Fibroblast of skin of scalp (primary cell): ENCODE data around the gene ZNF836. TPM values are rescaled to one million over a fixed set of nuclear protein-coding genes. Genes with fewer than 3 reads are reported as not detected.
"Not testable (repeated sequence)": the region's sequence is repeated elsewhere in the genome, so short reads cannot be mapped to it uniquely, and the experiment has no call there.

Experiments
- DNase-seq: peaks from one replicate; pipeline ENCODE4 v3.0.0-alpha.2; 2013
- polyA plus RNA-seq, 2 experiments: library from polyadenylated mRNA; unstranded; fragments of 120-200 nt; gene quantifications; one replicate each; pipeline ENCODE4 v1.2.1, GENCODE V29; 2013; ENCODE audit not compliant: insufficient read length in 2 of 2

The ZNF836 gene
- 3.3 TPM for polyA plus RNA-seq (2013, experiment 1 of 2; ENCODE audit: insufficient read length)
- polyA plus RNA-seq (2013, experiment 2 of 2; ENCODE audit: insufficient read length) = 3.7 TPM

DNA sequence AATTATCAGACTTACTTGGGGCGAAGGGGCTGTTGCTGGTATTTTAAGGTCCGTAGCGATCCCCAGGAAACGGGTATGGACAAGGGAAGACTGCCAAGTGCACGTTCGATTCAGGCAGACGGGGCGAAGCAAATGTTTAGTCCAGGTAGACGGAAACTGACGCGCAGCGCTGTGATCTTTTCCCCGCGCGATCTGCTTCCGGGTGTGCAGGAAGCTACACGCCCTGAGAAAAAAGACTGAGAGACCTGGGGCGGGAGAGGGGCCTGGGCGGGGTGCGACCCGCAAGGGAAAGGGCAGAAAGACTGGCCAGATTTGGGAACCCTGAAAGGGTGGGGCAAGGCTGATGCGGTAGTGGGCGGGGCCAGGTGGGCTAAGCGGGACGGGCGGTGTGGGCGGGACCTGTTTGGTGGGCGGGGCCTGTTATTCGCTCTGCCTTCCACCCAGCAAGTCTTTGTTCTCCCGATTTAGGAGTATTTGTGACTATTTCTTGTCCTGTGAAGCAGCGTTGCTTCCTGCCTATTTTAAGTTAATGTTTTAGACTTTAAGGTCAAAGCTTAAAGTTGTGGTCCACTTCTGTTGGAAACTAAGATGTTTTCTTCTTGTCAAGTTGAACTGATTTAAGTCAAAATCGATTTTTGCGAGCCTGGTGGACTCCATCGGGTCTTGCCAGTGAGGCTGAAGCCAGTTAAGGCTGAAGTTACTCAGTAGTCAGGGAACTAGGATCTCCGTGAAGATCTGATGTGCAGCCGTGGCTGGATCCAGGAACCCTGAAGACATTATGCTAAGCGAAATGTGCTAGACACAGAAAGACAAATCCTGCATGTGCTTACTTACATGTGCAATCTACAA lies at the start of gene ZNF836:
Gene ZNF836 (minus strand): TSS at position 301 of the 849 bp plus-strand sequence. CDS start 3,549 bp downstream, outside the sequence.
- peak; percentile 62 for DNase-seq

DNA sequence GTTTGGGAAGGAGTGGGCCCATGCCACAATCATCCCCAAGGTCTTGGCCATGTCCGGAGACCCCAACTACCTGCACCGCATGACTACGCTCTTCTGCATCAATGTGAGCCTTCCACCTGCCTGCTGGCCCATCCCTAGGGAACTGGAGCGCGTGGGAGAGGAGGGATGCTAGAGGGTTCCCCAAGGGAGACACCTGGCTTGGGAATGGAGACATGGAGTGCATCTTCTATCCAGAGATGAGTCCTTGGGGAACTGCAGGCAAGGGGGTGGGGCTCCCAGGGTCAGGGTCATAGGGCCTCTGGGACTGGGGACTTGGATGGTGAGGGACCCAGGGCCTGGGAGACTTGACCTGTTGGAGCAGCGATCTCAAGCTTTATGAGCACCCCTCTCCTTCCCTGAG lies 49.6 kb upstream of the ZNF836 start:
- DNase-seq = no peak

DNA sequence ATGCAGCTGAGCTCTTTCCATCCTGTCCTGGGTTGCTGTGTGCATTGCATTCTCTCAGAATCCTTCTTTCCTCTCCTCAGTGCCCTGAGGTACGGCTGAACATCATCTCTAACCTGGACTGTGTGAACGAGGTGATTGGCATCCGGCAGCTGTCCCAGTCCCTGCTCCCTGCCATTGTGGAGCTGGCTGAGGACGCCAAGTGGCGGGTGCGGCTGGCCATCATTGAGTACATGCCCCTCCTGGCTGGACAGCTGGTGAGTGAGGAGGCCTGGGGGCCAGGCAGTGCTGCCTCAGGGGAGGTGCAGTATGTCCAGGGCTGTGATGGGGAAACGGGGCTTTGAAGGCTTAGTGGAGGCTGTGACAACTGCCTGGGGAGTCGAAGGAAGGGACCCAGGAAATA lies 48.2 kb upstream of the ZNF836 start:
- no peak for DNase-seq

DNA sequence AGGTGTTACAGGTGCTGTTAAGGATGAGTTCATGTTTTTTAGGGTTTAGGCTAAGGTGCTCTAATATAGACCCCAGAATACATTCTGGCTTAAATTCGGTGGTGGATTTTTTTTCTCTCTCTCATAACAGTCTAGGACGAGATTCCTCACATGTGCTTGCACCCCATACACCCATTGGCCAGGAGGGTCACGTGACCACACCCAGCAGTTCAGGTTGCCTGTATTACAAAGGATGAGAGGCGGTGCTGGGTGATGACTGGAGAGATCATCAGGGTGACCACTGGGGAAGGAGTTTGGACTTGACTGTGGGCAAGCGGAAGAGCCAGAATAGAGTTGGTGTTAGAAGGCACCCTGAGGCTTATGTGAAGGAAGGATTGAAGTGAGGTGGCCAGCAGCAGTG lies 46.2 kb upstream of the ZNF836 start:
- no peak for DNase-seq

DNA sequence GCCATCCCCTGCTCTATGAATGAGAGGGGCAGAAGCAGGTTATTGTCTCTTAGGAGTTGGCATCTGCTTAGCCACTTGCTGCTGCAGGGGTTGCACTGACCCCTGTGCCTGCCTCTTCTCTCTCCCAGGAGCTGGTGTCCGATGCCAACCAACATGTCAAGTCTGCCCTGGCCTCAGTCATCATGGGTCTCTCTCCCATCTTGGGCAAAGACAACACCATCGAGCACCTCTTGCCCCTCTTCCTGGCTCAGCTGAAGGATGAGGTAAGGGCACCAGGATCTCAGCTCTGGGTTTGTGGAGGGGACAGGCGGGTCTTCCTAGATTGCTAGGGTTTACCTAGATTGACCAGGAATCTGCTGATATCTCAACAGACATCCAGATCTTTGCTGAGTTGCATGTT lies 45.0 kb upstream of the ZNF836 start:
- no peak for DNase-seq

DNA sequence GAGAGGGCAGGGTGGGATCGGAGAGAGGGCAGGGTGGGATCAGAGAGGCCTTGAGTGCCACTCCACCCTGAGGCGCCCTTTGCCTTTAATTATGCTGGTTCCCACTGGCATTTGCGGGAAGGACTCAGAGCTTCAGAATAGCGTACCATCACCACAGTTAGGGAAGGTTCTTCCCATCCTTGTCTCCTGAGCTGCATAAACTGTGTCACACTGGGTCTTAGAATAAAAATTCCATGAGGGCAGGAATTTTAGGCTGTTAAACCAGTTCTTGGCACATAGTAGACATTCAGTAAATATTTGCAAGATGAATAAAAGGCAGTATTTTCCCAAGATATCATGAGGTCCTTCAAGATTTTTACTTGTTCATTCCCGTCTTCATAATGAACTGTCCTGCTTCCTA lies 42.8 kb upstream of the ZNF836 start:
- peak; percentile 4 for DNase-seq

DNA sequence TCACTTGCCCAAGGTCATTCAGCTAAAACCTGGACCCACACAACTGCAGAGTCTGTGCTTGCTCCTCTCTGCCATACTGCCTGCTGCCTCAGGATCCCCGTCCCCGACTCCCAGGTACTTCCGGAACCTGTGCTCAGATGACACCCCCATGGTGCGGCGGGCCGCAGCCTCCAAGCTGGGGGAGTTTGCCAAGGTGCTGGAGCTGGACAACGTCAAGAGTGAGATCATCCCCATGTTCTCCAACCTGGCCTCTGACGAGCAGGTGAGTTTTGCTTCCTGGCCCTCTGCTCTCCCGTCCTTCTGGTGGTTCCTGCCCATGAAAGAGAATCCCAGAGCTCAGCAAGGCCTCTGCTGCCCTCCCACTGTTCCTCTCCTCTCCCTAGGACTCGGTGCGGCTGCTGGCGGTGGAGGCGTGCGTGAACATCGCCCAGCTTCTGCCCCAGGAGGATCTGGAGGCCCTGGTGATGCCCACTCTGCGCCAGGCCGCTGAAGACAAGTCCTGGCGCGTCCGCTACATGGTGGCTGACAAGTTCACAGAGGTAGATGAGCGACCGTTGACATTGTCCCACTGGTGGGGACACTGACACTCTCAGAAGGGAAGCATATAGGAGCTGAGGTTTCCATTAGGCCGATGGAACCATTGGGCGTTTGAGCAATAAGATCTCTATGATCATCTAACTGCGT lies 41.3 kb upstream of the ZNF836 start:
- DNase-seq = no peak

GRCh38 chr19:52211926-52212571 lies 40.6 kb upstream of the ZNF836 start:
- no peak for DNase-seq

DNA sequence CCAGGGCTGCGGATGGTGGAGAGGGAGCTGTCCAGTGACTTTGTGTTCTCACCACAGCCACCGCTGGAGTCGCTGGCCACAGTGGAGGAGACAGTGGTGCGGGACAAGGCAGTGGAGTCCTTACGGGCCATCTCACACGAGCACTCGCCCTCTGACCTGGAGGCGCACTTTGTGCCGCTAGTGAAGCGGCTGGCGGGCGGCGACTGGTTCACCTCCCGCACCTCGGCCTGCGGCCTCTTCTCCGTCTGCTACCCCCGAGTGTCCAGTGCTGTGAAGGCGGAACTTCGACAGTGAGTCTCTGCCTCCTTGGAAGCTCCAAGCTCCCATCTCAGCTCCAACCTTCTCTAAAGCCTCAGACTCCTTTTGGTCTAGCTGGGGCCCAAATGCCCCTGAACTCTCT lies 39.8 kb upstream of the ZNF836 start:
- no peak for DNase-seq

- no peak for DNase-seq
Measured at GRCh38 chr19:52206481-52206880, 35.1 kb upstream of the ZNF836 start.

GRCh38 chr19:52200755-52201391 lies 29.5 kb upstream of the ZNF836 start:
- not testable (repeated sequence) for DNase-seq

DNA sequence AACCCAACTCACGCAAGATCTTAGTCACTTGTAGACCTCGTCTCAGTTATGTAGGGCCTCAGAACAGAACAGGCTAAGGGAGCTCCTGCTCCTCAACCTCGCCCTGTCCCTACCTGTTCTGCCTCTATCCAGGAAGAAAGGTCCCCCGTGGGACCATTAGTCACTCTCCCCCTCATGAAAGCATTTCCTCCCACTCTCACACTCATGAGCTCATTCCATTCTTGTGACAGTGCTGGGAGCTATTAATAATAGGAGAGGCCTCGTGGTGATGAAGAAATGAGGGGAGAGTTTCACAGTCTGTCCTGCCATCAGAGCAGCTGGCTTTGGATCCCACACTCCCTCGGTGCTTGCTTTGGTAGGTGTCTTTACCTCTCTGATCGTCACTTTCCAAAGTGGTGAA lies 28.6 kb upstream of the ZNF836 start:
- peak; percentile 77 for DNase-seq

- no peak for DNase-seq
Measured at GRCh38 chr19:52198678-52199077, 27.3 kb upstream of the ZNF836 start.

GRCh38 chr19:52197964-52198363 lies 26.5 kb upstream of the ZNF836 start:
- DNase-seq = no peak

- DNase-seq = no peak
Measured at GRCh38 chr19:52196256-52196967, 25.0 kb upstream of the ZNF836 start.

DNA sequence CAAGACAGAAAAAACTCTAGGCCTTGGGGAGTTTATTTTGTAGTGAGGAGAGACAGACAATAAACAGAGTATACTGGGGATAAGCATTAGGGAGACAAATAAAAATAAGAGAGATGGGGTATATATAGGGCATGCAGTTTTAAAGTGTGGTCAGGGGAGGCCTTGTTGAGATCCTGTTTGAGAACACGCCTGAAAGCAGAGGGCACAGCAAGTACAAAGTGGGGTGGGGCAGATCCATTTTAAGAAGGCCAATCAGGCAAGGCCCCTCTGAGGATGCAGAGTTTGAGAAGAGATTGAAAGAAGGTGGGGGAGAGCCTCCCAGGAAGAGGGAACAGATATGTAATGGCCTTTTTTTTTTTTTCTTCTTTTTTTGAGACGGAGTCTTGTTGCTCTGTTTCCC lies 20.5 kb upstream of the ZNF836 start:
- no peak for DNase-seq

DNA sequence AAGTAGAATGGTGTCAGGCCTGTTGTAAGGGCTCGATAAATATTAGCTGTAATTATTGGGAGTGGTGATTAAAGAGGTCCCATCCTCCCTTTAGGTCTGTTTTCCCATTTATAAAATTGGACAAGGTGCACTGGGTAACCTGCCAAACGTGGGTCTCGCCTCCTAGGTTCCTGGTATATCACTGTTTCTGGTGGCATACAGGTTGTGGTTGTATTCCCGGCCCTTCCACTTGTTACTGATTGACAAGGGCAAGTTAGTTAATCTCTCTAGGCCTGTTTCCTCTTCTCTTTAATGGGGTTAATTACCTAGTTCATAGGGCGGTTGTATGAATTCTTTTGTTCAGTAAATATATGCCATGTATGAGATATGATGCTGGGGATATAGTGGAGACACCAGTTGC lies 20.0 kb upstream of the ZNF836 start:
- DNase-seq = no peak

DNA sequence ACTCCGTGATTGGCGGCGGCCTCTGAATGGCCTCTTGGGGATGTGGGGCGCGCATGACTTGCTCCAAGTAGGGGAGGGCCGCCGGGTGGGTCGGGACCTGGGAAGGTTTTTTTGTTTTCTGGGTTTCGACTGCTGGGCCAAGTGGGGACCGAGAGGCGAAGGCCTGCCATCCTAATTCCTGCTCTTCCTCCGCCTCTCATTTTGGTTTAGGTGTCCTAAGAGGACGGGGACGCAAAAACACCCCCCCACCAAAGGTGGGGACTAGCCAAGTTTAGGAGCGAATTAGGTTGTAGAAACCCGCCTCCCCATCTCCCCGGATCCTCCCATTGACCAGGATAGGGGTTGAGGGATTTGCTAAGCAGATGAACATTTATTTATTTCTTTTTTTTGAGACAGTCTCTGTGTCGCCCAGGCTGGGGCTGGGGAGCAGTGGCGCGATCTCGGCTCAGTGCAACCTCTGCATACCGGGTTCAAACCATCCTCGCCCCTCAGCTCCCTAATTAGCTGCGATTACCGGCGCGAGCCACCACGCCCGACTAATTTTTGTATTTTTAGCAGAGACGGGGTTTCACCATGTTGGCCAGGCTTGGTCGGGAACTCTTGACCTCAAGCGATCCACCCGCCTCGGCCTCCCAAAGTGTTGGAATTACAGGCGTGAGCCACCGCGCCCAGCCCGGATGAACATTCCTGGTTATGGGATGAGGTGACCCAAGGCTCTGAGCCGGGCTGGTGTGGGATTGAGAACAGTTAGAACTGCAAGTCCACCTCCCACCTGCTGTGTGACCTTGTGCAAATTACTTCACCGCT lies 19.3 kb upstream of the ZNF836 start:
- peak; percentile 58 for DNase-seq

DNA sequence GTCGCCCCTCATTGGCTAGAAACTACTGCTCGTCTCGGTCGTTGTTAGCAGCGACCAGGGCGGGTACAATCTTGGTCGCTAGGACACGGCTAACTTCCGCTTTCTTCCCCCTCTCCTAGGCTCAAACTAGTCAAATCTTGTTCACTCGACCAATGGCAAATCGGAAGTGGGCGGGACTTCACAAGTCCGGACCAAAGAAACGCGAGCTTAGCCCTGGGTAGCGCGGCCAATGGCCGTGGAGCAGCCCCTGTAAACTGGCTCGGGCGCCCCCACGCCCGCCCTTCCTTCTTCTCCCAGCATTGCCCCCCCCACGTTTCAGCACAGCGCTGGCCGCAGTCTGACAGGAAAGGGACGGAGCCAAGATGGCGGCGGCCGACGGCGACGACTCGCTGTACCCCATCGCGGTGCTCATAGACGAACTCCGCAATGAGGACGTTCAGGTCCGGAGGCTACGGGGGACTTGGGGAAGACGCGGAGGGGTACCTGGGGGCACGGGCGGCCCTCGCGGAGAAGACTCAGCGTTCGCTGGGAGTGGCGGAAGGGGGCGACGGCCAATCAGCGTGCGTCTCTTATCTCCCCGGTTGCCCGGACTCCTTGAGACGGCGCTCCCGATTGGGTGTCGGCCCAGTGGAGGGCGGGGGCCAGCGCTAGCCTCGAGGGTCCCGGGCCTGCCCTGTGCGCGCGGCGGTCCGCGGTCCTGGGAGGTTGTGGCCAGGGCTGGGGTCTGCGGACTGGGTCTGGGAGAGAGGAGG lies 18.5 kb upstream of the ZNF836 start, which contains the start of gene PPP2R1A:
Gene PPP2R1A (plus strand): TSS at position 318 of the 752 bp plus-strand sequence. CDS start 45 bp downstream, at position 363.
- DNase-seq = peak; percentile 100
